ENCODE measurements around the gene SLC10A3.

The SLC10A3 gene, protein sequence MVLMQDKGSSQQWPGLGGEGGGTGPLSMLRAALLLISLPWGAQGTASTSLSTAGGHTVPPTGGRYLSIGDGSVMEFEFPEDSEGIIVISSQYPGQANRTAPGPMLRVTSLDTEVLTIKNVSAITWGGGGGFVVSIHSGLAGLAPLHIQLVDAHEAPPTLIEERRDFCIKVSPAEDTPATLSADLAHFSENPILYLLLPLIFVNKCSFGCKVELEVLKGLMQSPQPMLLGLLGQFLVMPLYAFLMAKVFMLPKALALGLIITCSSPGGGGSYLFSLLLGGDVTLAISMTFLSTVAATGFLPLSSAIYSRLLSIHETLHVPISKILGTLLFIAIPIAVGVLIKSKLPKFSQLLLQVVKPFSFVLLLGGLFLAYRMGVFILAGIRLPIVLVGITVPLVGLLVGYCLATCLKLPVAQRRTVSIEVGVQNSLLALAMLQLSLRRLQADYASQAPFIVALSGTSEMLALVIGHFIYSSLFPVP

DNA sequence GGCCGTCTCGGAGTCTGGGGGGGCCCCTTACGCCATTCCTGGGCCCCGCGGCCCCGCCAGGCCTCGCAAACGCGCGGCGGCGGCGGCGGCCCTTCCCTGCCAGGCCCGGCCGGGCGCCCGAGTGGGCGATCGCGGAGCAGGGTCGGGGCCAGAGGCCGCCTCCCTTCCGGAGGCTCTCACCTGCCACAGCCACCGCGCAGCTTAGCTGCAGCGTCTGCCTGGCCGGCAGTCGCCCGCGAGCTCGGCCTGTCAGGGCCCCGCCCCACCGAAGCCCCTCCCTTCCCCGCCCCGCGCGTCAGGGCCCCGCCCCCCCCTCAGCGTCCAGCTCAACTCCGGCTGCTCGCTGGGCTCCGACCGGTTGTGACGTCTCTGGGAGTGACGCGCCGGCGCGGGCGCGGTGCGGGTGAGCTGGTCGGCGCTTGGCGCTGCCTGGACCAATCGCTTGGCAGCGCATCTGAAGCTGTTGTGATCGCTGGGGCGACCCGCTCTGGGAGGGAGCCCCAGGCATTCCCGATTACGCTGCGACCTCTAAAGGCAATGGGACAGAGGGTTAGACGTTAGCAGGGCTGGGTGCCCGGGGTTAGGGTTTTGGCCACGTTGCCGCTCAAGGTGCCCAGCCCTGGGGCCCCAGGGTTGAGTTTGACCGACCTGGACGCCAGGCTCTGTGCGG is at the start of gene SLC10A3:
Gene SLC10A3 (minus strand): TSS at position 216 of the 670 bp plus-strand sequence. CDS start 1,689 bp downstream, outside the sequence.
- TF ChIP-seq, protein P1, sequence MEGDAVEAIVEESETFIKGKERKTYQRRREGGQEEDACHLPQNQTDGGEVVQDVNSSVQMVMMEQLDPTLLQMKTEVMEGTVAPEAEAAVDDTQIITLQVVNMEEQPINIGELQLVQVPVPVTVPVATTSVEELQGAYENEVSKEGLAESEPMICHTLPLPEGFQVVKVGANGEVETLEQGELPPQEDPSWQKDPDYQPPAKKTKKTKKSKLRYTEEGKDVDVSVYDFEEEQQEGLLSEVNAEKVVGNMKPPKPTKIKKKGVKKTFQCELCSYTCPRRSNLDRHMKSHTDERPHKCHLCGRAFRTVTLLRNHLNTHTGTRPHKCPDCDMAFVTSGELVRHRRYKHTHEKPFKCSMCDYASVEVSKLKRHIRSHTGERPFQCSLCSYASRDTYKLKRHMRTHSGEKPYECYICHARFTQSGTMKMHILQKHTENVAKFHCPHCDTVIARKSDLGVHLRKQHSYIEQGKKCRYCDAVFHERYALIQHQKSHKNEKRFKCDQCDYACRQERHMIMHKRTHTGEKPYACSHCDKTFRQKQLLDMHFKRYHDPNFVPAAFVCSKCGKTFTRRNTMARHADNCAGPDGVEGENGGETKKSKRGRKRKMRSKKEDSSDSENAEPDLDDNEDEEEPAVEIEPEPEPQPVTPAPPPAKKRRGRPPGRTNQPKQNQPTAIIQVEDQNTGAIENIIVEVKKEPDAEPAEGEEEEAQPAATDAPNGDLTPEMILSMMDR (conservative IDR thresholded peaks at IDR 0.05; ENCODE audit: low read depth, low read length), result no peak
- peak within 1 kb of the TSS; percentile 68 for H3K4me3 ChIP-seq (ENCODE audit: low read depth, low read length)
- peak; percentile 94 for DNase-seq (ENCODE audit: low read depth)

DNA sequence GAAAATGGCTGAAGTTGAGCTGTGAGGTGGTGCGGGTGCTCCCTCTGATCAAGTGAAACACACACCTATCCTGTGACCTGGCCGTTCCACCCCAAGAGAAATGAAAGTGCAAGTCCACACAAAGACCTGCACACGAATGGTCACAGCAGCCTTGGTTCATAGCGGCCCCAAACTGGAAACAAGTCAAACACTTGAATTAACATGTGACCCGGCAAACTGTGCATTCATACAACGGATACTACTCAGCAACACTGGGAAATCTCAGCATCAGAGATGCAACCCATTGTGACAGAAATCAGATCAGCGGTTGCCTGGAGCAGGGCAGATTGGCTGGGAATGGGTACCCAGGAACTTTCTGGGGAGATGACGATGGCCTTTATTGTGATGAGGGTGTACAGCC is 48.6 kb upstream of the SLC10A3 start:
- no peak for DNase-seq (ENCODE audit: low read depth)
- no peak overlapping the region for H3K4me3 ChIP-seq (ENCODE audit: low read depth, low read length)
- TF ChIP-seq, protein P1 (conservative IDR thresholded peaks at IDR 0.05; ENCODE audit: low read depth, low read length), result no peak

DNA sequence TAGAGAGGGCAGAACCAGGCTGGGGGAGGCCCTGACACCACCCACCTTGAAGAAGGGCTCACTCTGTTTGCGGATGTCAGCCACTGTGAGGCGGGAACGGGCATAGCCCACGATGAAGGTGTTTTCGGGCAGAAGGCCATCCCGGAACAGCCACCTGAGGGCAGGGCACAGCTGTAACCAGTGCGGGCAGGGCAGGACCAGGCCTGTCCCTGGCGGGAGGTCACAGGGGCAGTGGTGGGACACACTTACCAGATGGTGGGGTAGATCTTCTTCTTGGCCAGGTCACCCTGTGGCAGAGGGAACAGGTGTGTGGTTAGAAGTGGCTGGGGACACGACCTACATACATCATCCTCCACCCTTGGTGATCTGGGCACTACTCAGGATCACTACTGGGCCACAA is 45.5 kb upstream of the SLC10A3 start:
- TF ChIP-seq, protein P1 (conservative IDR thresholded peaks at IDR 0.05; ENCODE audit: low read depth, low read length), result no peak
- H3K4me3 ChIP-seq (ENCODE audit: low read depth, low read length), result no peak overlapping the region
- DNase-seq (ENCODE audit: low read depth), result no peak

DNA sequence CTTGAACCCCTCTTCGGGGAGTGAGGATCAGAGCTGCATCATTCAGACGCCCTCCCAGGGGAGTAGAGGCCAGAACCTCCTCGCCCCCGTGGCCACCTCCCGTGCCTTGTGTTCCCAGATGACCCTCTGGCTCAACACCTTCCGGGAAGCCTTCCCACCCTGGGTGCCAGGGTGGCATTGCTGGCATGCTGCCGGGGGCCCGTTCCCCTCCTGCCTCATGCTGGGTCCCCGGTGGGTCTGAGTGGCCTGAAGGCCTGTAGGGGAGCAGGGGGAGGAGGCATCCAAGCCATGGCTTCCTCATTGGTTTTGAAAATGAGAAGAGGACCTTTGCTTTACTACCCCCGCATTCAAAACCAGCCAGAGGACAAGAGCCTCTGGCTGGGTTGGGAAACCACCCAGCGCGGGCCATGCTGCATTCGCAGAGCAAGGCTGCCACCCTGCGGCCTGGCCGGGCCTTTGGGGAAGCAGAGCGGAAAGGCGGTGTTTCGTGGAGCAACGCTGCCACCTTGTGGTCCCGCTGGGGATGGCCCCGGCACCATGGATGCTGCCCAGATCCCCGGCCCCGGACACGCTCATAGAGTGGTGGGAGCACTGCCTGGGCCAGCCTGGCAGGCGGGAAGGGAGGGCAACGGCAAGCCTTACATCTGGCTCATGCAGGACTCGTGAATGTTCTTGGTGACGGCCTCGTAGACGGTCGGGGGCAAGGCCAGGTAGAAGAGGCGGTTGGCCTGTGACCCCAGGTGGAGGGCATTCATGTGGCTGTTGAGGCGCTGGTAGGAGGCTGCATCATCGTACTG is 44.3 kb upstream of the SLC10A3 start:
- TF ChIP-seq, protein P1 (conservative IDR thresholded peaks at IDR 0.05; ENCODE audit: low read depth, low read length), result peak; percentile 89
- no peak overlapping the region for H3K4me3 ChIP-seq (ENCODE audit: low read depth, low read length)

DNA sequence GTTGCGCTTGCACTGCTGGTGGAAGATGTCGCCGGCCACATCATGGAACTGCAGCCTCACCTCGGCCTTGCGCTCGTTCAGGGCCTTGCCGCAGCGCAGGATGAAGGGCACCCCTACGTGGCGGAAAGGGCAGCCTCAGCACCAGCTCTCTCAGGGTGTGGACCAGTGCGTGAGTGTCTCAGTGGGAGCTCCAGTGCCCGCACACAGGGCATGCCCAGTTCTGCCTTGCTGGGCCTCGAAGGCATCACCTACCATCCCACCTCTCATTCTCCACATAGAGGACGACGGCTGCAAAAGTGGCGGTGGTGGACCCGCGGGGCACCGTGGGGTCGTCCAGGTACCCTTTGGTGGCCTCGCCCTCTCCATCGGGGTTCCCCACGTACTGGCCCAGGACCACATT is 42.3 kb upstream of the SLC10A3 start:
- TF ChIP-seq, protein P1 (conservative IDR thresholded peaks at IDR 0.05; ENCODE audit: low read depth, low read length), result no peak
- H3K4me3 ChIP-seq (ENCODE audit: low read depth, low read length), result no peak overlapping the region
- DNase-seq (ENCODE audit: low read depth), result no peak

More for the DNA sequence above, 44.3 kb upstream of the SLC10A3 start:
- DNase-seq (ENCODE audit: low read depth), result peak; percentile 89

DNA sequence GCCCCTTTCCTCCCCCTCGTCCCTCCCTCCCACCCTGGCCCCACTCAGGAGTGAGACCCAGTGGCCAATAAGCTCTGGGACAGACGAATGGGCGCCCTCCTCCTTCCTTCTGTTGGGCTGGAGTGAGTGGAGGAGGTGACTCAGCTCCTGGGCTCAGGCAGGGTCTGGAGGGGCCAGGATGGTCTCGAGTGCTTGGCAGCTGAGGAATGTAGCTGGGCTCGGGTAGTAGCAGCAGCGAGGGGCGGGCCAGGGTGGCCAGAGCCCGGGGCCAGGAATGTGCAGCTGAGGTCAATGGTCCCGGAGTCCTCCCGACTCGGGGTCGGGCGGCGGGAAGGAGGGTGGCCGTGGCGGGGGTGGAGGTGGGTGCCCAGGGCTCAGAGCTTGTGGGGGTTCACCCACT is 41.2 kb upstream of the SLC10A3 start:
- DNase-seq (ENCODE audit: low read depth), result peak; percentile 64
- H3K4me3 ChIP-seq (ENCODE audit: low read depth, low read length), result no peak overlapping the region
- TF ChIP-seq, protein P1 (conservative IDR thresholded peaks at IDR 0.05; ENCODE audit: low read depth, low read length), result no peak

Measured in choroid plexus epithelial cell (primary cell).